Activated CD8-positive, alpha-beta memory T cell treated with anti-CD3 and anti-CD28 coated beads, Interleukin-2, amount 50 U/mL, for 1 hour (primary cell): Measurements from ENCODE around the gene CRYGN.

Experiments
- DNase-seq: peaks from one replicate; pipeline ENCODE4 v3.0.0-alpha.2; 2020; ENCODE audit errors: extremely low read depth

The CRYGN gene

GRCh38 chr7:151438864-151439601, 908 bp downstream of the CRYGN start:
- no peak for DNase-seq

DNA sequence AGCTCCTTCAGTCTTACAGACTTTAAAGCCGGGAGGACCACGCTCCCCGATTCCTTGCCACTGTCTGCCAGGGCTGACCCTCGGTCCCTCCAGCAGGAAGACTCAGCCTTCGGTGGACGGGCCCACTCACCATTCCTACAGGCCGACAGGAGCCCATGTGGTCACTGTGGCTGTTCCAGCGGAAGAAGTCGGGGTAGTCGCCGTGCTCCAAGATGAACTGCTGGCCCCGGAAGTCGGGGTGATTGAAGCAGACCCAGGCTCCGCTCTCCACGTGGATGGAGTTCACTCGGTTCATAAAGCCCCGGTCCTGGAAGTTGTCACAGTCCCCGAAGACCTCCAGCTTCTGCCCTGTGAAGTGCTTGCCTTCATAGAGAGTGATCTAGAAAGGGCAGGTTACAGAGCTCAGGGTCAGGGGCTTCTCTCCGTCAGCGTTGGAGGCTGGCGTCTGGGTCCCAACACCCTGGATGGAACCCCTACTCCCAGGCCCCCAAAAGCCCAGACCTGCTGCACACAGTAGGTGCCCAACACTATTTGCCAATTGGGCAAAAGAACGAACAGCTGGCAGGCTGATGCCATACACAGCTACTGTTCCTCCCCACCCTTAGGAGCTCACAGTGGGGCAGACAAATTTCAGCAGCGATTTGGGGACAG, 1.9 kb downstream of the CRYGN start:
- no peak for DNase-seq

GRCh38 chr7:151437159-151437553, 2.8 kb downstream of the CRYGN start:
- no peak for DNase-seq

GRCh38 chr7:151436446-151437158, 3.3 kb downstream of the CRYGN start:
- DNase-seq, result no peak

- DNase-seq, result no peak
Observed at GRCh38 chr7:151435971-151436370, 4.0 kb downstream of the CRYGN start.

DNA sequence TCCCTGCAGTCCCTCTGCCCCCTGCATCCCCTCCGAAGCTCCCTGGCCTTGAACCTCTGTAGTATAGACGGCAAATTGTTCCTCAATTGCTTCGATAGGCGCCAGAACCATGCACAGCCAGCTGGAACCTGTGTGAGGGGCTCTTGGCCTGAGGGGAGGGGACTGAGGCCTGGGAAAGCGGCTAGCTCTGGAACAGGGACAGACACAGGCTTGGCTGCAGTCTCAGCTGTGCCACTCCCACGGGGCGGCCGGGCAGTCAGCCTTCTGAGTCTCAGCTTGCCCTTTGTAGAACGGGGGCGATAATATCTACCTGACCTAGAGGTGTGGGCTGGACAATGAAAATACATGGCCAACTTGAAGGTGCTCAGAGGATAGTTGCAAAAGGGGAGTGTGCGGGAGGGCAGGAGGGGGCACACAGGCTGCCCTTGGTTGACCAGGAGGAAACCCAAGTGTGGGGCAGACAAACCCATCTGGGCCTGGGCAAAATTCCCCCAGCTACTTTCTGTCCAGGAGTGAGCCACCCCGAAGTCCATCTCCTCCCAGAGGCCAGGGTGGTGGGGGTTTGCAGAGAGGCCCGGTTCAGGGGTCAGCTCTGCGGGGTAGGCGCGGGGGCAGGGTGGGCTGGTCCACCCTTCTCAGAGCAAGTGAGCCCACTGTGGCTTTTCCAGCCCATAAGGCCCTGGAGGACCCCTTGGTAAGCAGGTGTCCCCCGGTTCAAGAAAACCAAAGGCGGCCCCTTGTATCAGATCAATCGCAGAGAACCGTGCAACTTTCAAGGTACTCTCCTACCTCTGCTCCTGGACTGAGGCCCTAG, 4.6 kb downstream of the CRYGN start:
- no peak for DNase-seq

GRCh38 chr7:151434549-151434948, 5.4 kb downstream of the CRYGN start:
- DNase-seq, result no peak

- no peak for DNase-seq
Observed at GRCh38 chr7:151433721-151434400, 6.1 kb downstream of the CRYGN start.

GRCh38 chr7:151432658-151433521, 7.1 kb downstream of the CRYGN start:
- no peak for DNase-seq

- no peak for DNase-seq
Observed at GRCh38 chr7:151431768-151432311, 8.1 kb downstream of the CRYGN start.

DNA sequence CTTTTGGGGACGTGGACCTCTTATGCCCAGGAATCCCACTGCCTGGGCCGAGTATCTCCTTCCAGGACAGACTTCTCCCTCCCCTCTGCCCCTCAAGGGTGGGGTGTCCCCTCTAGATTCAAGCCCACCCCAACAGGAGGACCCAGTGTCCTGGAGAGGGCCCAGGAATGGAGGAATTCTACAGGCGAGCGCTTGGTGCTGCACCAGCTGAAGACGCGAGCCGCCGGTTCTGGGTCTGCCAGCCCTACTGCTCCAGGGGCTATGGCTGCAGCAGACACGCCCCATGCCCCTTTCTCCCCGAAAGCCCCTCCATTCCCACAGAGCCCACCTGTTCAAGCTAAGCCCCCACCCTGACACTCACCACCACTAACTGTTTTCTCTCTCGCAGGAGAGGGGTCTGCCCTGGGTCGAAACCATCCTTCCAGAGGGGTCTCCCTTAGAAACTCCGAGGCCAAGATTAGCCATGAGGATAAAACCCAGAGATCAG, 8.6 kb downstream of the CRYGN start:
- DNase-seq, result no peak

GRCh38 chr7:151430391-151431205, 9.3 kb downstream of the CRYGN start:
- DNase-seq, result no peak

GRCh38 chr7:151429560-151430331, 10.2 kb downstream of the CRYGN start:
- DNase-seq, result peak; percentile 23

DNA sequence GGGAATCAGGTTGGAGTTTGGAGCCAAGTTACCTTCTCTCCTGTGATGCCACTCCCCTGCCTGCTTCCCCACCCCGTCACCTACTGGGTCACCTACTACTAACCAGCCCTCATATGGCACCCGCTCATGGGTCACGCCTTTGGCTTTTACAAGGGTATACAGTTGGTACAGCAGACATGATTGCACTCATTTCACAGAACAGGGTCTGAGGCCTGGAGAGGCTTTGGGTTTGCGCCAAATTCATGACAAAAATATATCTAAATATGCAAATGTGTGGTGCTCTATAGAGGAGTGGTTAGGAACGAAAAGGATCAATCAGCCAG, 10.7 kb downstream of the CRYGN start:
- DNase-seq, result no peak

DNA sequence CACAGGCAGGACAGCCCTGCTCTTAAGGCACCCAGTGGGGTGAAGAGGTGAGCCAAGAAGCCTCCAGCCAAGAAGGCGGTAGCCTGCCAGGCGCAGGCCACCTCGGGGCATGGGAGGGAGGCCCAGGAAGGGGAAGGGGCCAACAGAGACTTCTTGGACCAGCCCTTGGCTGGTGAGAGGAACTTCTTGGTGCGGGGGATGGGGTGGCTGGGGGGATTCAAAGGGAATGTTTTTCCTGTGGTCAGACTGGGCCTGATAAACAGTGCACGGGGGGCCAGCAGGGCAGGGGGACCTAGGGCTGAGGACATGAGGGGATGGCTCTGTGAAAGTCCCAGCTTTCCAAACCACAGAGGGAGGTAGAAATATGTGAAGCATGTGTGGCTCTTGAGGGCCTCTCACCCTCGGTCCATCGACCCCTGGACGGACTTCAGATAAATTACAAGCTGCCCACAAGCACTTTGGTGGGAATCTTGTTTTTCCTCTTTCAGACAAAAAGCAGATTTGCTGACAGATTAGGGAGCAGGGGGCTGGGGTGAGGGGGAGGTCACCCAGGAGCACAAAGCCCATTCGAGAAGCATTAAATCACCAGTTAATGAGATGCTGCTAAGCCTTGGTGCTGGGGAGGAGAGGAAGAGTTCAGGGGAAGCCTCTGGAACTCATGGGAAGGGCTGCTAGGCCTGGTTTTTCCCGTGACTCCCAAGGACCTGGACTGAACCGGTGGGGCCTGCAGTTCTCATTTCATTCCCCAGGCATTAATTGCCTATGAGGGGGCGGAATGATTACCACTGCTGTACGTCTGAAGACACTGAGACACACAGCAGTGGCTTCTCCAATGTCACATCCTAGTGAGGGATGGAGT, 11.3 kb downstream of the CRYGN start:
- no peak for DNase-seq

GRCh38 chr7:151427705-151428377, 12.1 kb downstream of the CRYGN start:
- DNase-seq, result no peak
